ENCODE data around the gene BDP1. TPM values are rescaled to one million over a fixed set of nuclear protein-coding genes. Genes with fewer than 3 reads are reported as not detected.
"Not testable (repeated sequence)": the region's sequence is repeated elsewhere in the genome, so short reads cannot be mapped to it uniquely, and the experiment has no call there.

BDP1 gene
- total RNA-seq, 1 experiment from 2014 or later: 31.2 TPM

DNA sequence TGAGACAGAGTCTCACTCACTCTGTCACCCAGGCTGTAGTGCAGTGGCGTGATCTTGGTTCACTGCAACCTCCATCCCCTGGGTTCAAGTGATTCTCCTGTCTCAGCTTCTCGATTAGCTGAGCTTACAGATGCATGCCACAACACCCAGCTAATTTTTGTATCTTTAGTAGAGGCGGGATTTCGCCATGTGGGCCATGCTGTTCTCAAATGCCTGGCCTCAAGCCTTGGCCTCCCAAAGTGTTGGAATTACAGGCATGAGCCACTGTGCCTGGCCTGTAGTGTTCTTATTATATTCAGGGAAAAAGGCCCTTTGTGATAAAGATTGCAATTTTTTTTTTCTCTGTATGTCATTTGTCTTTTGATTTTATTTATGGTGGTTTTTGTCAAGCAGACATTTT lies 107.7 kb downstream of the BDP1 start:
- Mint-ChIP-seq H3K9me3 (ENCODE audit: low read depth, unreplicated experiment) (no peaks in the 10 kb centered on the region), H3K4me3 (ENCODE audit: low read depth, unreplicated experiment) (no peak overlapping the region), H3K27ac (ENCODE audit: unreplicated experiment) (no peak overlapping the region), H3K27me3 (ENCODE audit: unreplicated experiment) (no peaks in the 10 kb centered on the region), H3K36me3 (ENCODE audit: insufficient read depth, unreplicated experiment) (peaks cover 8% of the 10 kb centered on the region), H3K4me1 (ENCODE audit: low read depth, unreplicated experiment) (no peaks in the 10 kb centered on the region)
- DNase-seq: no peak
- TF ChIP-seq, protein P1, sequence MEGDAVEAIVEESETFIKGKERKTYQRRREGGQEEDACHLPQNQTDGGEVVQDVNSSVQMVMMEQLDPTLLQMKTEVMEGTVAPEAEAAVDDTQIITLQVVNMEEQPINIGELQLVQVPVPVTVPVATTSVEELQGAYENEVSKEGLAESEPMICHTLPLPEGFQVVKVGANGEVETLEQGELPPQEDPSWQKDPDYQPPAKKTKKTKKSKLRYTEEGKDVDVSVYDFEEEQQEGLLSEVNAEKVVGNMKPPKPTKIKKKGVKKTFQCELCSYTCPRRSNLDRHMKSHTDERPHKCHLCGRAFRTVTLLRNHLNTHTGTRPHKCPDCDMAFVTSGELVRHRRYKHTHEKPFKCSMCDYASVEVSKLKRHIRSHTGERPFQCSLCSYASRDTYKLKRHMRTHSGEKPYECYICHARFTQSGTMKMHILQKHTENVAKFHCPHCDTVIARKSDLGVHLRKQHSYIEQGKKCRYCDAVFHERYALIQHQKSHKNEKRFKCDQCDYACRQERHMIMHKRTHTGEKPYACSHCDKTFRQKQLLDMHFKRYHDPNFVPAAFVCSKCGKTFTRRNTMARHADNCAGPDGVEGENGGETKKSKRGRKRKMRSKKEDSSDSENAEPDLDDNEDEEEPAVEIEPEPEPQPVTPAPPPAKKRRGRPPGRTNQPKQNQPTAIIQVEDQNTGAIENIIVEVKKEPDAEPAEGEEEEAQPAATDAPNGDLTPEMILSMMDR (IDR thresholded peaks at IDR 0.05; ENCODE audit: unreplicated experiment): no peak
- intact Hi-C loops (cut with micrococcal nuclease; ENCODE audit: unreplicated experiment): loop anchor here (10.0 kb wide), 1 partner anchor 48 kb away; no protein-coding TSS in a partner anchor
- CTCF ChIA-PET: interaction anchor here (0.7 kb wide), 1 partner anchor 80 kb away, joined by 3 read pairs; no protein-coding TSS in a partner anchor
- no TSS peak for BruUV-seq (replicated peaks)

DNA sequence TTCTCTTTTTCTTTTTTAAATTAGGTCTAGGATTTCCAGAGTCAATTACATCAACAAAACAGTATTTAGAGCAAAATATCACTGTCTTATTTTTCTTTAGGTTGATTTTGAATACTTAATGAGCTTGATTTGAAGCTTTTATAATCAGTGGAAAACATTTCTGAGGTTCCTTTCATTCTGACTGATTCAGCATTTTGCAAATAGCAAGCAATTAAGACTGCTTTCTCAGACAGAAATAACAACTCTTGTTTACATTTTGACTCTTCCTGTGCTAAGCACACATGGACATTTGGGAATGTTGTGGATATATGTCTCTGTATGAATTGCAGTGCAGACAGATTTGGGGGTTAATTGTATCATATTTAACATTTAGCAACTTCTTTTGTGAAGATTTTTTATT lies 109.4 kb downstream of the BDP1 start:
- Mint-ChIP-seq H3K9me3 (ENCODE audit: low read depth, unreplicated experiment) (no peaks in the 10 kb centered on the region), H3K36me3 (ENCODE audit: insufficient read depth, unreplicated experiment) (peaks cover 13% of the 10 kb centered on the region), H3K27ac (ENCODE audit: unreplicated experiment) (no peak overlapping the region), H3K4me3 (ENCODE audit: low read depth, unreplicated experiment) (no peak overlapping the region), H3K4me1 (ENCODE audit: low read depth, unreplicated experiment) (no peaks in the 10 kb centered on the region), H3K27me3 (ENCODE audit: unreplicated experiment) (no peaks in the 10 kb centered on the region)
- CTCF ChIA-PET: no interaction called here
- BruUV-seq (replicated peaks): no TSS peak
- TF ChIP-seq, protein P1 (IDR thresholded peaks at IDR 0.05; ENCODE audit: unreplicated experiment): no peak
- intact Hi-C loops (cut with micrococcal nuclease; ENCODE audit: unreplicated experiment): loop anchor here (10.0 kb wide), 1 partner anchor 50 kb away; no protein-coding TSS in a partner anchor
- DNase-seq: no peak

DNA sequence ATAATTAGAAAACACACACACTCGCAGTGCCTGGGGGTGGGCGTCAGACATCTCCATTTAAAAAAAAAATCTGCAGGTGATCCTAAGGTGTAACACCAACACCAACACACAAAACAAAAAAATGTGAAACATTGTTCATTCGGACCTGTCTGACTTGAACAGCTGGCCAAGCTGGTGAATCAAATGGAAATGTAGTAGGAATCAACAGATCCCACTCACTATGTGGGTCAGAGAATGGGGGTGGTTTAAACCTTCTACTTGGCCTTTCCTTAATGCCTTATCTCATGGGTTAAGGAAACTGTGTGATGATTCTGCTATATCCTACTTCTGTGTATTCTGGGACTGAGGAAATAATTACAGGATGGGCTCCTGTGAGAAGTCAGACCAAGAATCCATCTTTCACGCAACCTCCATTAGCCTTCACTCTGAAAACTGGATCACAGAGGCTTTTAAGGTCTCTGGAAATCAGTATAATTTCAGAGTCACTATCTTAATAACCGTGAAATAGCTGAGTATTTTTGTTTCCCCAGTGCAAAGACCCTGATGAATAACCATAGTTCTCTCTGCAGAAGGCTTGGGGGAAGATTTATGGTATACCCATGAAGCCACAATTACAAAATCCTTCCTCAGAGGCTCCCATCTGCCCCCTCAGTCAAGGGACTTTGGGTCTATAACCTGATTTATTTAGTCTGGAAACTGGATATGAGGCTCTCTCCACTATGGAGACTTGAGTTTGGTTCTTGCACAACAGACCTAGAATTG lies 114.5 kb downstream of the BDP1 start:
- no peaks in the 10 kb centered on the region for H3K4me1 Mint-ChIP-seq (ENCODE audit: low read depth, unreplicated experiment)

DNA sequence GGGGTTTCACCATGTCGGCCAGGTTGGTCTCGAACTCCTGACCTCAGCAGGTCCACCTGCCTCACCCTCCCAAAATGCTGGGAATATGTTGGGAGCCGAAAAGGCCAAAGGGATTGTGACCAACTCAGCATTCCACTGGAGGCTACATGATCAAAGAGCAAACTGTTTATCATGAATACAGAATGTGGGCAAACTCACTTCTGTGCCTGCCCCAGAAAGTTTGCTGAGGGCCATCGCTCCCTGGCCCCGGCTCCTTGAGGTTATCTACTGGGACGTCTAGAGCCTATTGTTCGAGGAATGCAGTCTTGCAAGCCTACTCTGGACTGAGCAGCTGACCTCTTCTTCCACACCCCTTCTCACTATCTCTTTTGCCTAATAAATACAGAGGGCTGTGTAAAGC lies 116.4 kb downstream of the BDP1 start:
- BruUV-seq (replicated peaks); intact Hi-C loops (cut with micrococcal nuclease; ENCODE audit: unreplicated experiment); H3K4me1 Mint-ChIP-seq (ENCODE audit: low read depth, unreplicated experiment); H3K27ac Mint-ChIP-seq (ENCODE audit: unreplicated experiment); H3K9me3 Mint-ChIP-seq (ENCODE audit: low read depth, unreplicated experiment); DNase-seq; H3K36me3 Mint-ChIP-seq (ENCODE audit: insufficient read depth, unreplicated experiment); H3K27me3 Mint-ChIP-seq (ENCODE audit: unreplicated experiment); CTCF ChIA-PET; H3K4me3 Mint-ChIP-seq (ENCODE audit: low read depth, unreplicated experiment): not testable (repeated sequence)

More for the DNA sequence above, 114.5 kb downstream of the BDP1 start:
- Mint-ChIP-seq H3K27me3 (ENCODE audit: unreplicated experiment) (no peaks in the 10 kb centered on the region), H3K4me3 (ENCODE audit: low read depth, unreplicated experiment) (no peak overlapping the region), H3K36me3 (ENCODE audit: insufficient read depth, unreplicated experiment) (peaks cover 7% of the 10 kb centered on the region), H3K9me3 (ENCODE audit: low read depth, unreplicated experiment) (no peaks in the 10 kb centered on the region), H3K27ac (ENCODE audit: unreplicated experiment) (no peak overlapping the region)
- CTCF ChIA-PET: no interaction called here
- intact Hi-C loops (cut with micrococcal nuclease; ENCODE audit: unreplicated experiment): loop anchor here (10.0 kb wide), 1 partner anchor 55 kb away; no protein-coding TSS in a partner anchor
- no peak for DNase-seq
- TF ChIP-seq, protein P1 (IDR thresholded peaks at IDR 0.05; ENCODE audit: unreplicated experiment): no peak
- BruUV-seq (replicated peaks): TSS peak; percentile 8

DNA sequence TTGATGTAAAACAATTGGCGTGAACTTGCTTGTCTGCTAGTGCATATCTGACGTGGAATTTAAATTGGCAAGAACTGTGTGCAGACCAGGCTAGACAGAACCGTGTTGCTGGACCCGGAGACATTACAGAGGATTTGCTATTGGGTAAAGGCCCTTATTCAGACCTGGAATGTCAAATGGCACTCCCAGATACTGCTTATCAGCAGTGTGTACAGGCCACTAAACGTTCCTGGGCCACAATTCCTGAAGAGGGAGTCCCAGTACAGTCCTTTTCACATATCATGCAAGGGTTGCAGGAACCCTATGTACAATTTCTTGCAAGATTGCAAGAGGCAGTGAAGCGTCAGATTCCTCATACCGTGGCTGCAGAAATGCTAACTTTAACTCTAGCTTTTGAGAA lies 118.1 kb downstream of the BDP1 start:
- Mint-ChIP-seq H3K27me3 (ENCODE audit: unreplicated experiment) (no peaks in the 10 kb centered on the region), H3K4me1 (ENCODE audit: low read depth, unreplicated experiment) (no peaks in the 10 kb centered on the region), H3K9me3 (ENCODE audit: low read depth, unreplicated experiment) (peaks cover 2% of the 10 kb centered on the region), H3K4me3 (ENCODE audit: low read depth, unreplicated experiment) (no peak overlapping the region), H3K27ac (ENCODE audit: unreplicated experiment) (no peak overlapping the region), H3K36me3 (ENCODE audit: insufficient read depth, unreplicated experiment) (peaks cover 7% of the 10 kb centered on the region)
- intact Hi-C loops (cut with micrococcal nuclease; ENCODE audit: unreplicated experiment): no loop called here
- BruUV-seq (replicated peaks): no TSS peak
- CTCF ChIA-PET: no interaction called here
- no peak for DNase-seq
- TF ChIP-seq, protein P1 (IDR thresholded peaks at IDR 0.05; ENCODE audit: unreplicated experiment): no peak

DNA sequence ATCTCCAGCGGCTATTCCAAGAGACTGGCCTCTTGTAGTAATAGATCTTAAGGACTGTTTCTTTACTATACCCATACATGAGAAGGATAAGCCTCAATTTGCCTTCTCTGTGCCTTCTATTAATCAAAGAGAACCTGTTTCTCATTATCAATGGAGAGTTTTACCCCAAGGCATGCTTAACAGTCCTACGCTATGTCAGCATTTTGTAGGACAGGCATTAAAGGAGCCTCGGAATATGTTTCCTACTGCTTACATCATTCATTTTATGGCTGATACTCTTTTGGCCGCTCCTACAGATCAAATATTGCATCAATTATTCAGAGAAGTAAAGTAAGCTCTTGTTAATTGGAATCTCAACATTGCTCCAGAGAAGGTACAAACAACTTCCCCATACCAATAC lies 120.1 kb downstream of the BDP1 start:
- H3K36me3 Mint-ChIP-seq (ENCODE audit: insufficient read depth, unreplicated experiment); H3K27ac Mint-ChIP-seq (ENCODE audit: unreplicated experiment); H3K4me1 Mint-ChIP-seq (ENCODE audit: low read depth, unreplicated experiment); H3K4me3 Mint-ChIP-seq (ENCODE audit: low read depth, unreplicated experiment); DNase-seq; BruUV-seq (replicated peaks); H3K27me3 Mint-ChIP-seq (ENCODE audit: unreplicated experiment); H3K9me3 Mint-ChIP-seq (ENCODE audit: low read depth, unreplicated experiment); CTCF ChIA-PET; intact Hi-C loops (cut with micrococcal nuclease; ENCODE audit: unreplicated experiment): not testable (repeated sequence)

Measured in Calu3 (cell line).